Measurements from ENCODE around the gene YDJC. TPM values are rescaled to one million over a fixed set of nuclear protein-coding genes. Genes with fewer than 3 reads are reported as not detected.

YDJC gene
- total RNA-seq, 2 donors from 2014 or later = 18.3 to 32.3 TPM

DNA sequence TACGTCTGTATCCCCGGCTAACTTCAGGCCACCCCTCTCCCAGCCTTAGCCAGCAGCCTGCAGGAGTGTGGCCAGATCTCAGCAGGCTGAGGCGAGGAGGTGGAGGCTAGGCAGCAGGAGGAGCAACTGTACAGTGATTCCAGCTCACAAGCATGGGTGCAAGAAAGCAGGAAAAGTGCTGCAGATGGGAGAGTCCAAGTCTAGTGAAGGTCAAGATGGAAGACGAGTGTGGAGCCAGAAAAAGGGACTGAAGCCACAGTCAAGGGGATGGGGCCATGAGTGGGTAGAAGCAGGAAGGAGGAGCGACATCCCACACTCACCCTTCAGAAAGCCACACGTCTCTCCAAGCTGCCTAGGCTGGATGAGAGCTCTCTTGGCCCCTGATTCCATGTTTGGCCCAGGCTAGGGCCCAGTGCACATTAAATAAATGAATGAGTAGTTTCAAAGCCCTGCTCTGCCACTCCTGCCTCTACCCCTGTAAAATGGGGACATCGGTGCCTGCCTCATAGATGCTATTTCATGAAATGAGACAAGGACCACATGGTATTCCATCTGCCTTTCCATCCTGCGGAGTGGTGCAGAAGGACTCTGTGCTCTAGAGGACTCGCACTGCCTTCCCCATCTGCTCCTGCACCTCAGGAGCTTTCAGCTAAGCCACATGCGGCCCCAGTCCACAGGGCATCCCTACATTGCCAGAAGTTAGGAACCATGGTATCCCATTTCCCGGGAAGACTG is 2.9 kb downstream of the YDJC start:
- Histone ChIP-seq H3K4me3 (no peak overlapping the region), H3K27ac (no peak overlapping the region), H3K27me3 (replicated peaks; ENCODE audit: insufficient read depth) (no peaks in the 10 kb centered on the region), H3K36me3 (no peaks in the 10 kb centered on the region), H3K9me3 (no peaks in the 10 kb centered on the region), H3K4me1 (ENCODE audit: control insufficient read depth in 1 of 2, low read depth in 2 of 2) (peaks cover 14 to 46% of the 10 kb centered on the region in 2 donors)
- DNase-seq (ENCODE audit: low spot score) (no peak), ATAC-seq (ENCODE audit: insufficient number of reproducible peaks, low FRiP score, low read depth) (no peak)
- TF ChIP-seq, protein P1, sequence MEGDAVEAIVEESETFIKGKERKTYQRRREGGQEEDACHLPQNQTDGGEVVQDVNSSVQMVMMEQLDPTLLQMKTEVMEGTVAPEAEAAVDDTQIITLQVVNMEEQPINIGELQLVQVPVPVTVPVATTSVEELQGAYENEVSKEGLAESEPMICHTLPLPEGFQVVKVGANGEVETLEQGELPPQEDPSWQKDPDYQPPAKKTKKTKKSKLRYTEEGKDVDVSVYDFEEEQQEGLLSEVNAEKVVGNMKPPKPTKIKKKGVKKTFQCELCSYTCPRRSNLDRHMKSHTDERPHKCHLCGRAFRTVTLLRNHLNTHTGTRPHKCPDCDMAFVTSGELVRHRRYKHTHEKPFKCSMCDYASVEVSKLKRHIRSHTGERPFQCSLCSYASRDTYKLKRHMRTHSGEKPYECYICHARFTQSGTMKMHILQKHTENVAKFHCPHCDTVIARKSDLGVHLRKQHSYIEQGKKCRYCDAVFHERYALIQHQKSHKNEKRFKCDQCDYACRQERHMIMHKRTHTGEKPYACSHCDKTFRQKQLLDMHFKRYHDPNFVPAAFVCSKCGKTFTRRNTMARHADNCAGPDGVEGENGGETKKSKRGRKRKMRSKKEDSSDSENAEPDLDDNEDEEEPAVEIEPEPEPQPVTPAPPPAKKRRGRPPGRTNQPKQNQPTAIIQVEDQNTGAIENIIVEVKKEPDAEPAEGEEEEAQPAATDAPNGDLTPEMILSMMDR (IDR thresholded peaks at IDR 0.05) = no peak

DNA sequence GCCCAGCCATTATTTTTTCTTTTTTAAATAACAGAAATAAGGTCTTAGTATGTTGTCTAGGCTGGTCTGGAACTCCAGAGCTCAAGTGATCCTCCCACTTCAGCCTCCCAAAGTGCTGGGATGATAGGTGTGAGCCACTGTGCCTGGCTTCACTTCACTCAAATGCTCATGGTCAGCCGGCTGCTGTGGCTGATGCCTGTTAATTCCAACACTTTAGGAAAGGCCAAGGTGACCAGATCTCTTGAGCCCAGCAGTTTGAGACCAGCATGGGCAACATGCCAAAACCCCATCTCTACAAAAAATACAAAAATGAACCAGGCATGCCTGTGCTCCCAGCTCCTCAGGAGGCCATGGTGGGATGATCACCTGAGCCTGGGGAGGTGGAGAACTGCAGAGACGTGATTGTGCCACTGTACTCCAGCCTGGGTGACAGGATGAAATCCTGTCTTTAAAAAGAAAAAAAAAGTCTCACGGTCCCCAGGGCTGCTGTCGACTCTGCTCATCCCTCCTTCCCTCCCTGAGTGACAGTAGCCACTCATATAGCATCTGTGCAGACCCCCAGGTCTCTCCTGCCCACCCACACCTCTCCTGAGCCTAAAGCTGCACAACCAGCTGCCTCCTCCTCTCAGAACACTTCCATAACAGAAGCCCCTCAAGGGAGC is 3.6 kb downstream of the YDJC start:
- H3K4me3 ChIP-seq = no peak overlapping the region
- H3K4me1 ChIP-seq (ENCODE audit: control insufficient read depth in 1 of 2, low read depth in 2 of 2) = peaks cover 14 to 47% of the 10 kb centered on the region in 2 donors
- TF ChIP-seq, protein P1 (IDR thresholded peaks at IDR 0.05) = no peak
- H3K27ac ChIP-seq = no peak overlapping the region
- DNase-seq (ENCODE audit: low spot score) (no peak), ATAC-seq (ENCODE audit: insufficient number of reproducible peaks, low FRiP score, low read depth) (no peak)
- no peaks in the 10 kb centered on the region for H3K27me3 ChIP-seq (replicated peaks; ENCODE audit: insufficient read depth)
- H3K36me3 ChIP-seq = no peaks in the 10 kb centered on the region
- H3K9me3 ChIP-seq = no peaks in the 10 kb centered on the region

DNA sequence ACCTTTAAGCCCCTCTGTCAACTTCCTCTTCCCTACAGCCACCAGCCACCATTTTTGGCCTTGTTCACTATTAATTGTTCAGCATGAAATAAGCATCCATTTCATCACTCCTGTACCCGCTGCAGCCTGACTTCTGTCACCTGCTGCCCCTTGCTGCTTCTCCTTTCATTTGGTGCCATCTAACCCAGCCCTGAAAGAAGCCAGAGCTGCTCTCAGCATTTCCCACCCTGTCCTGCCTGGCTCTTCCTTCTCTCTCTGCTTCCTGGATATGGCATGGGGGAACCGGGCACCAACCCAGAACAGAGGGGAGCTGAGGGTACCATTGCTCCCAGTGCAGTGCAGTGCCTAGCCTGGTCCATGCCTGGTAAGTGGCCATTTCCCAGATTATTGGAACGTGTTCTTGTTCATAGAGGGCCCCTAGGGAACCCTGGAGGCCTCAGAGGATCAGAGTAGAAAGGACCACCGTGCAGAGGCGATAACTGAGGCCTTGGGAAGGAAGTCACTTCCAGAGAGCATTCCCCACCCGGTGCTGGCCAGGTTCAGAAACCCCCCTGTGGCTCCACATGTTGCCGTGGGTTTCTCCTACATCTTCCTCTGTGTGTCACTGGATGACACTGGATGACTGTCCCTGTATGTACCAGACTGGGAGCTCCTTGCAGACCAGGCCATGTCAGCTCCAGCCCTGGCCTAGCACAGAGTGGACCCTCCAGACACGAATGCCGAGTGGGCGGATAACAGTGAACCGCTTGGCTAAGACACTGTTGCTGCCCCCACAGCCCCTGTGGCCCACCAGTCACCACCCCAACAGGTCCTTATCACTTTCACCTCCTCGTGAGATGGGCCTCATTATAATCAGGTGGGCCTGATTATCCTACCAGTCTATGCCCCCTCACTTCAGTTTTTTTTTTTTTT is 4.7 kb downstream of the YDJC start:
- Histone ChIP-seq H3K4me3 (no peak overlapping the region), H3K27ac (no peak overlapping the region), H3K36me3 (no peaks in the 10 kb centered on the region), H3K27me3 (replicated peaks; ENCODE audit: insufficient read depth) (no peaks in the 10 kb centered on the region), H3K4me1 (ENCODE audit: control insufficient read depth in 1 of 2, low read depth in 2 of 2) (peaks cover 14 to 44% of the 10 kb centered on the region in 2 donors), H3K9me3 (no peaks in the 10 kb centered on the region)
- TF ChIP-seq, protein P1 (IDR thresholded peaks at IDR 0.05) = no peak
- ATAC-seq (ENCODE audit: insufficient number of reproducible peaks, low FRiP score, low read depth) (no peak), DNase-seq (ENCODE audit: low spot score) (no peak)

GRCh38 chr22:21624120-21624879 is 5.5 kb downstream of the YDJC start:
- Histone ChIP-seq H3K27me3 (replicated peaks; ENCODE audit: insufficient read depth) (no peaks in the 10 kb centered on the region), H3K4me3 (peak overlapping the region; percentile 41), H3K4me1 (ENCODE audit: control insufficient read depth in 1 of 2, low read depth in 2 of 2) (peaks cover 14 to 42% of the 10 kb centered on the region in 2 donors), H3K27ac (peak overlapping the region; percentile 64 to 68), H3K36me3 (no peaks in the 10 kb centered on the region), H3K9me3 (no peaks in the 10 kb centered on the region)
- DNase-seq (ENCODE audit: low spot score) (no peak), ATAC-seq (ENCODE audit: insufficient number of reproducible peaks, low FRiP score, low read depth) (no peak)
- TF ChIP-seq, protein P1 (IDR thresholded peaks at IDR 0.05) = no peak

Measured in thoracic aorta (tissue), 2 donors.